GM15510 (cell line): ENCODE data around the gene CDKL4.
A peak's percentile ranks its signal among the peaks of the same experiment; 100 is the strongest.

Experiments
- POLR2A ChIP-seq: IDR thresholded peaks from 3 replicates; pipeline ENCODE4 v1.6.1; 2011; ENCODE audit warnings: borderline replicate concordance; ENCODE audit not compliant: insufficient read length; ENCODE audit errors: extremely low read depth

The CDKL4 gene

DNA sequence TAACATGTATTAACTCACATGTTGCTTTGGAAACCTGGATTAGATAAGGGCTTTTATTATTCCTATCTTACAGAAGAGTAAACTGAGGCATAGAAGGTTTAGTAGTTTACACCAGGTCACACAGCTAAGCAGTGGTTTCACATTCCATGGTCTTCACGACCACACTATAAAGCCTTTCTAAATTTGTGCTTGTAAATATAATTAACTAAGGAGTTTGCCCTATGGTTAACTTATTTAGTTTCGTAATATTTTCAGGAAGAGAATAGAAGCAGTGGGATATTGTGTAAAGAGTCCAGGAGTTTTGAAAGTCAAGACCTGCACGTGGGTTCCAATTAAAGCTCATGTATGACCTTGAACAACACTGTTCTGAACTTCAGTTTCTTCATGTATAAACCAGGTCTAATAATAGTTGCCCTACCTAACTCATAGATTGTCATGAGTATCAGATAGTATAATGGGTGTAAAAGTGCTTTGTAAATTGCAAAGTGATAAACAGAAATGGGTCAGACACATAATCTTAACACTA lies 103.4 kb downstream of the CDKL4 start:
- TF ChIP-seq POLR2A: no peak

DNA sequence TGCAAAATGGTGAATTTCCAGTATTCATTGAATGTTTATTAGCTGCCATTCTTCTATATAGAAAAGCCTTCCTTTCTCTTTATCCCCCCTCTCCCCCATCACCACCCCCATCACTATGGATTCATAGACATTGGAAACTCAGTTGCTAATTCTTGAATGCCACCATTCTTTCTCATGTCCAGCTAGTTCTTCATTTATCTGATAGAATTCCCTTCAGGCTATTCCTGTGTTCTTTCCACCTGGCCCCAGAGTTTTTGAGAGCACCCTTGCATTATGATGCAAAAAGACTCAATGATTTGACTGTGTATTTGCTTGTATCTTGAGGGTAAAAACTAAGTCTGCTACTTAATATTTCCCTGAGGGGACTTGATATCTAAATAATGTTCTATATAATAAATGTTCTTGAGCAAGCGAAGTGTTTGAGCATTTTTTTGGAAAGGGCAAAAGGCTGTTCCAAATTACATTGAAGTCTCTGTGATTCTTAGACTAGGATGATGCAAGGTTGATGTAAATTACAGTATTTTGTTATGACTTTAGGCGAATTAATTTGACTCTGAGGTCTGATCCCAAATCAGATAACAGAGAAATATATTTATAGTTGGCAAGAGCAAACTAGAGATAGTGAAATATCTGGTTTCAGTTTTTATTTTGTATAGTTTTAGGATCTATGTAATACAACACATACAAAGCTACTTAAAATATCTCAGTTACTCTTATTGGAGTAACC lies 104.1 kb downstream of the CDKL4 start:
- TF ChIP-seq POLR2A: no peak

DNA sequence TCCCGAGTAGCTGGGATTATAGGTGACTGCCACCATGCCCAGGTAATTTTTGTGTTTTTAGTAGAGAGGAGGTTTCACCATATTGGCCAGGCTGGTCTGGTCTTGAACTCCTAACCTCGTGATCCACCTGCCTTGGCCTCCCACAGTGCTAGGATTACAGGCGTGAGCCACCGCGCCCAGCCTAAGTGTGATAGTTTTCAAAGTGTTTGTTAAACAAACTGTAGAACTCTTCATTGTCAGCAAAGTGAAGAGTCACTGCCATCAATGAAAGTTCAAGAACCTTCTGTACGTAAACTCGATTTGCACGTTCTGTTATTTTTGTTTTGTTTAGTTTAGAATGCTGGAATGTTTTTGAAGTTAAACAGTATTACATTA lies 104.9 kb downstream of the CDKL4 start:
- no peak for TF ChIP-seq POLR2A

DNA sequence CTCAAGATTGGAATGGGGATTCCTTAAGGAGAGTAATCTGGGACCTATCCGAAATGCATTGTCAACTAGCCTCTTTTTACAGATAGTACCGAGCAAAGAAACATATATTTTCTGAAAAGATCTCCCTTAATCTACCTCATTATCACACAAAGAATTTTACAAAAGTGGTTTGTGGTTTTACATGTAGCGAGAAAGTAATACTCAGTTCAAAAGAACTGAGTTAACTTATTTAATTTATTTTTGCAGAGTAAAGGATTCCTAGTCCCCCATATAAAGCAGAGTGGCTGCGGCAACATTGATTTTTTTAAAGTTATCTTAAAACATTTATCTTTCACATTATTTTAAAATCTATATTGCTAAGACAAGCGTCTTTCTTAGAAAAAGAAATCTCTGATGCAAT lies 107.0 kb downstream of the CDKL4 start:
- TF ChIP-seq POLR2A: no peak

DNA sequence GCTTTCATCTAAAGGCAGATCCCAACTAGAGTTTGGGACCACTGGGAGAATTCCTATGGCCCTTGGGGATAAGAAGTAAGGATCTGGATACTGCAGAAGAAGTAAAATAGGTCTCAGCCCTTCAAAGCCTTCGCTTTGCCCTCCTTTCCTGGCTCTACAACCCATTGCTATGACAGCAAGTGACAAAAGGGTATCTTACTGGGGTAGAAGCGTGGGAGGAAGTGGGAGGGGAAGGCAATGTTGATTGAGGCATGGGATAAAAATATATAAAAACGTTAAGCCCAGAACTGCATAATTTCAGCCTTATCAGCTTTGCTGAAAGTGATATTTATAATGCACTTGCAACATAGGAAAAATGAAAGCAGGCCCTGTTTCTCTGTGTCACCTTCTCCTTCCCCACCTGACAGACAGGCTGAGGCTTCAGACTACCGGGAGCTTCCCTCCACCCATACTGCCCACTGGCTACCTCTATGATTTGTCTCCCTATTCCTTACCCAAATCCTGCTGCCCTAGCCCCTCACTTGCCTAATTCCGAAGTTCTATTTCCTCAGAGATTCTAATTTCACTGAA lies 108.0 kb downstream of the CDKL4 start:
- TF ChIP-seq POLR2A: no peak

DNA sequence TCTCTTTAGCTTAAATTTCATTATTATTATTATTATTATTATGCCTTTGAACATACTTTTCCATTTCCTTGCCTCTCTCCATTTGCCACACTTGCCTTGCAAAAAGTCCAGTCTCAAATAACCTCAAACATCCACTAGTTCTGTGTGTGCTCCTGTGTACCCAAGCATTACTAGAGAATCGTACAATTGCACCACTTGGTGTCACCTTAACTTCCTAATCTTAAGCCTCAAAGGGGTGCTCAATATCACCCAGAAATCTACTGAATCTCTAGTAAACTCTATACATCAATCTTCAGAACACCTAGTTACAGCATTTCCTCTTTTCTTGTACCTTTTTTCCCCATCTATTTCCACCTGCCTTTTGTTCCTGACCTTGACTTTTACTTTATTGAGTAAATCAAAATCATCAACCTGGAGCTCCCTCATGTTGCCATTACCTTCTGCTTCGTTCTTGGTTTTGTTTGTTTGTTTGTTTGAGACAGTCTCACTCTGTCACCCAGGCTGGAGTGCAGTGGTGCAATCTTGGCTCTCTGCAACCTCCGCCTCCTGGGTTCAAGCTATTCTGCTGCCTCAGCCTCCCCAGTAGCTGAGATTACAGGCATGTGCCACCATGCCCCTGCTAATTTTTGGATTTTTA lies 110.4 kb downstream of the CDKL4 start:
- TF ChIP-seq POLR2A: no peak

DNA sequence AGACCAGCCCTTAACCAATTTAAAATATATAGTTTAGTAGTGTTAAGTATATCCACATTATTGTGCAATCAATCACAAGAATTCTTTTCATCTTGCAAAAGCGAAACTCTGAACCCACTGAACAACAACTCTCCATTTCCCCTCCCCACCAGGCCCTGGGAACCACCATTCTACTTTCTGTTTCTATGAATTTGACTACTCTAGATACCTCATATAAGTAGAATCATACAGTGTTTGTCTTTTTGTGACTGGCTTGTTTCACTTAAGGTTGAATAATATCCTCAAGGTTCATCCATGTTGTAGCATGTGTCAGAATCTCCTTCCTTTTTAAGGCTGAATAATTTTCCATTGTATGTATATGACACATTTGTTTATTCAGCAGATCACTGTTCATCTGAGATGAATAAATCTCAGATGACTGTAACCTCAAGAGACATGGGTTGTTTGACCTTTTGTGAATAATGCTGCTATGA lies 114.8 kb downstream of the CDKL4 start:
- no peak for TF ChIP-seq POLR2A

DNA sequence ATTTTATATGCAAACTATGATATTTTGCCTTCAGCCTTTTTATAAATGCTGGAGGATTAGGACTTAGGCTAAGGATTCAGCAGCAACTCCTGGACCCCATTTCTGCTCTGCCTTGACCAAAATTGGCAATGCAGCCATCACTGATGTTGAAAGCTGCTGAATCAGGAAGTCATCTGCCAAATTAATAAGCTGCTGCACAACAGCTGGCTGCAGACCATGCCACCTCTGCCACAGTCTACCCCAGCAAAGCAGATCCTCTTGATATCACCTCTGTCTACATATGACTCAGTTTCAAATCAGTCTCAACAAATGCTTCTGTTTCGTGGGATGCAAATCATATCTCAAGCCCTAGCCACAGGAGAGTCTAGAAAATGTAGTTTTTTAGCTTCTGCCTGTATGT lies 115.8 kb downstream of the CDKL4 start:
- peak; percentile 27 for TF ChIP-seq POLR2A
